Omental fat pad (tissue), 4 donors: ENCODE measurements around the gene CLEC4C. TPM values are rescaled to one million over a fixed set of nuclear protein-coding genes. Genes with fewer than 3 reads are reported as not detected.
"Not testable (repeated sequence)": the region's sequence is repeated elsewhere in the genome, so short reads cannot be mapped to it uniquely, and the experiment has no call there.

ENCODE experiments used
- ATAC-seq: fragments of 150-250 bp; one replicate; pipeline ENCODE4 v1.9.1; 2016; ENCODE audit warnings: mild to moderate bottlenecking, moderate library complexity; ENCODE audit not compliant: low FRiP score
- DNase-seq: peaks from one replicate; pipeline ENCODE4 v3.0.0-alpha.2; 2019; ENCODE audit warnings: low spot score
- CTCF ChIP-seq, 3 donors: fragments of 450-650 bp; IDR thresholded peaks; one replicate each; pipeline ENCODE4 v1.5.1; 2016 to 2017; ENCODE audit warnings: antibody characterized with exemption in 3 of 3, mild to moderate bottlenecking in 3 of 3, moderate library complexity in 2 of 3
- total RNA-seq, 4 donors: library from RNA; depleted of rRNA; stranded (reverse); fragments of >200 nt; gene quantifications; one replicate each; pipeline ENCODE4 v1.1.0, GENCODE V29; 2016

CLEC4C gene
- total RNA-seq, 4 donors from 2014 or later = not detected

GRCh38 chr12:7781274-7781673 is 34.1 kb upstream of the CLEC4C start:
- DNase-seq = no peak
- ATAC-seq = no peak
- TF ChIP-seq CTCF (IDR thresholded peaks at IDR 0.05) = no peak

- no peak for DNase-seq
- TF ChIP-seq CTCF (IDR thresholded peaks at IDR 0.05) = no peak
- ATAC-seq = no peak
Measured at GRCh38 chr12:7769999-7770398, 22.8 kb upstream of the CLEC4C start.

GRCh38 chr12:7758766-7759140 is 11.6 kb upstream of the CLEC4C start:
- no peak for DNase-seq
- ATAC-seq = no peak
- no peak for TF ChIP-seq CTCF (IDR thresholded peaks at IDR 0.05)

- TF ChIP-seq CTCF (IDR thresholded peaks at IDR 0.05) = no peak
- ATAC-seq (no peak), DNase-seq (no peak)
Measured at GRCh38 chr12:7756993-7757392, 9.8 kb upstream of the CLEC4C start.

GRCh38 chr12:7755668-7756067 is 8.5 kb upstream of the CLEC4C start:
- not testable (repeated sequence) for DNase-seq, ATAC-seq

GRCh38 chr12:7751941-7752922 is 5.1 kb upstream of the CLEC4C start:
- ATAC-seq, DNase-seq: not testable (repeated sequence)

GRCh38 chr12:7751394-7751793 is 4.2 kb upstream of the CLEC4C start:
- TF ChIP-seq CTCF (IDR thresholded peaks at IDR 0.05) = no peak
- DNase-seq (no peak), ATAC-seq (no peak)

- TF ChIP-seq CTCF (IDR thresholded peaks at IDR 0.05) = no peak
- no peak for DNase-seq
- no peak for ATAC-seq
Measured at GRCh38 chr12:7750350-7750749, 3.2 kb upstream of the CLEC4C start.
